Thyroid gland (tissue), 4 donors: ENCODE results near the gene SH3BP4.

Source experiments
- POLR2A ChIP-seq, 2 donors: fragments of 450-650 bp; IDR thresholded peaks; one replicate each; pipeline ENCODE4 v1.6.1; 2017; ENCODE audit warnings: antibody characterized with exemption in 2 of 2, mild to moderate bottlenecking in 2 of 2, moderate library complexity in 1 of 2
- TF ChIP-seq, protein P1 (sequence below), 6 experiments: fragments of 200-600 bp in 3 of 6; fragments of 450-650 bp in 3 of 6; sonication (generic) in 3 of 6; IDR thresholded peaks; one replicate each; pipeline ENCODE4 v1.5.1; 2016 to 2019; ENCODE audit warnings: antibody characterized with exemption in 6 of 6, mild to moderate bottlenecking in 2 of 6, inconsistent platforms in 1 of 6, moderate library complexity in 1 of 6

GRCh38 chr2:234982096-234982834, 30.4 kb downstream of the SH3BP4 start:
- TF ChIP-seq, protein P1, sequence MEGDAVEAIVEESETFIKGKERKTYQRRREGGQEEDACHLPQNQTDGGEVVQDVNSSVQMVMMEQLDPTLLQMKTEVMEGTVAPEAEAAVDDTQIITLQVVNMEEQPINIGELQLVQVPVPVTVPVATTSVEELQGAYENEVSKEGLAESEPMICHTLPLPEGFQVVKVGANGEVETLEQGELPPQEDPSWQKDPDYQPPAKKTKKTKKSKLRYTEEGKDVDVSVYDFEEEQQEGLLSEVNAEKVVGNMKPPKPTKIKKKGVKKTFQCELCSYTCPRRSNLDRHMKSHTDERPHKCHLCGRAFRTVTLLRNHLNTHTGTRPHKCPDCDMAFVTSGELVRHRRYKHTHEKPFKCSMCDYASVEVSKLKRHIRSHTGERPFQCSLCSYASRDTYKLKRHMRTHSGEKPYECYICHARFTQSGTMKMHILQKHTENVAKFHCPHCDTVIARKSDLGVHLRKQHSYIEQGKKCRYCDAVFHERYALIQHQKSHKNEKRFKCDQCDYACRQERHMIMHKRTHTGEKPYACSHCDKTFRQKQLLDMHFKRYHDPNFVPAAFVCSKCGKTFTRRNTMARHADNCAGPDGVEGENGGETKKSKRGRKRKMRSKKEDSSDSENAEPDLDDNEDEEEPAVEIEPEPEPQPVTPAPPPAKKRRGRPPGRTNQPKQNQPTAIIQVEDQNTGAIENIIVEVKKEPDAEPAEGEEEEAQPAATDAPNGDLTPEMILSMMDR (IDR thresholded peaks at IDR 0.05): no peak
- TF ChIP-seq POLR2A (IDR thresholded peaks at IDR 0.05): no peak
